Fibroblast of skin of left quadriceps (primary cell): Measurements from ENCODE around the gene GRID2.
"Not testable (repeated sequence)": the region's sequence is repeated elsewhere in the genome, so short reads cannot be mapped to it uniquely, and the experiment has no call there.

ENCODE experiments used
- DNase-seq, 2 experiments: peaks; one replicate each; pipeline ENCODE4 v3.0.0-alpha.2; 2013; ENCODE audit warnings: low read depth in 2 of 2

Gene GRID2

GRCh38 chr4:93312299-93312698, 1008.5 kb downstream of the GRID2 start:
- DNase-seq, result no peak

GRCh38 chr4:93313197-93313596, 1009.4 kb downstream of the GRID2 start:
- no peak for DNase-seq

- no peak for DNase-seq
These were observed 1013.3 kb downstream of the GRID2 start for GRCh38 chr4:93317057-93317456.

- DNase-seq, result no peak
These were observed 1013.8 kb downstream of the GRID2 start for GRCh38 chr4:93317561-93317960.

GRCh38 chr4:93319041-93319440, 1015.3 kb downstream of the GRID2 start:
- DNase-seq, result no peak

GRCh38 chr4:93320356-93320755, 1016.6 kb downstream of the GRID2 start:
- peak; percentile 35 for DNase-seq

GRCh38 chr4:93327346-93327745, 1023.6 kb downstream of the GRID2 start:
- DNase-seq, result no peak

GRCh38 chr4:93334003-93334402, 1030.2 kb downstream of the GRID2 start:
- DNase-seq, result no peak

GRCh38 chr4:93337196-93337595, 1033.4 kb downstream of the GRID2 start:
- no peak for DNase-seq

GRCh38 chr4:93342738-93343137, 1039.0 kb downstream of the GRID2 start:
- no peak for DNase-seq

GRCh38 chr4:93346840-93347239, 1043.1 kb downstream of the GRID2 start:
- DNase-seq, result no peak

GRCh38 chr4:93348896-93349295, 1045.1 kb downstream of the GRID2 start:
- no peak for DNase-seq

GRCh38 chr4:93351846-93352245, 1048.1 kb downstream of the GRID2 start:
- no peak for DNase-seq

- DNase-seq, result no peak
These were observed 1051.6 kb downstream of the GRID2 start for GRCh38 chr4:93355411-93355810.

GRCh38 chr4:93359586-93359985, 1055.8 kb downstream of the GRID2 start:
- no peak for DNase-seq

GRCh38 chr4:93366169-93366755, 1062.5 kb downstream of the GRID2 start:
- DNase-seq, result not testable (repeated sequence)

- no peak for DNase-seq
These were observed 1065.2 kb downstream of the GRID2 start for GRCh38 chr4:93368968-93369367.

- DNase-seq, result no peak
These were observed 1066.5 kb downstream of the GRID2 start for GRCh38 chr4:93370256-93370655.

- DNase-seq, result no peak
These were observed 1070.4 kb downstream of the GRID2 start for GRCh38 chr4:93373893-93374860.

GRCh38 chr4:93384241-93384640, 1080.5 kb downstream of the GRID2 start:
- DNase-seq, result peak in 1 of 2 experiments; percentile 29

- DNase-seq, result peak; percentile 62 to 64
These were observed 1081.1 kb downstream of the GRID2 start for GRCh38 chr4:93384887-93385286.

- peak; percentile 61 to 63 for DNase-seq
These were observed 1090.8 kb downstream of the GRID2 start for GRCh38 chr4:93394545-93395081.

GRCh38 chr4:93396272-93396671, 1092.5 kb downstream of the GRID2 start:
- DNase-seq, result peak; percentile 37 to 39
